A673 (cell line): Measurements from ENCODE around the gene PDLIM1. TPM values are rescaled to one million over a fixed set of nuclear protein-coding genes. Genes with fewer than 3 reads are reported as not detected.

ENCODE experiments used
- BruUV-seq: library from RNA; stranded (reverse); fragments of 400-500 nt; replicated peaks from 2 replicates; lab custom pipeline; 2021; lab: Mats Ljungman, UMichigan
- CTCF ChIA-PET: fragments of 300-600 bp; sonication (Branson Sonifier 250); formaldehyde crosslinking; loops from one replicate; lab custom pipeline; 2022; ENCODE audit warnings: antibody characterized with exemption; lab: Charles Lee
- POLR2A ChIA-PET: fragments of 300-600 bp; sonication (Branson Sonifier 250); formaldehyde crosslinking; loops from one replicate; lab custom pipeline; 2022; ENCODE audit warnings: antibody characterized with exemption; ENCODE audit not compliant: low non-redundant PET; lab: Charles Lee
- DNase-seq: peaks from one replicate; pipeline ENCODE4 v3.0.0-alpha.2; 2015; ENCODE audit warnings: low spot score
- H3K27ac ChIP-seq: fragments of 200-600 bp; sonication (generic); 2 replicates; pipeline ENCODE4 v1.5.1; 2016; ENCODE audit warnings: mixed run types, low read depth, mild to moderate bottlenecking, mixed read lengths, antibody characterized with exemption, low read length; ENCODE audit not compliant: poor library complexity, severe bottlenecking
- H3K27me3 ChIP-seq: fragments of 200-600 bp; sonication (generic); replicated peaks from 2 replicates; pipeline ENCODE4 v1.6.1; 2017; ENCODE audit warnings: mixed run types, low read depth, mild to moderate bottlenecking, mixed read lengths, antibody characterized with exemption, low read length; ENCODE audit not compliant: insufficient read depth, poor library complexity
- H3K36me3 ChIP-seq: fragments of 200-600 bp; sonication (generic); 2 replicates; pipeline ENCODE4 v1.6.1; 2016; ENCODE audit warnings: mixed run types, mild to moderate bottlenecking, mixed read lengths, antibody characterized with exemption, low read length; ENCODE audit not compliant: insufficient read depth, poor library complexity, severe bottlenecking
- H3K4me1 ChIP-seq: fragments of 200-600 bp; sonication (generic); 2 replicates; pipeline ENCODE4 v1.6.1; 2017; ENCODE audit warnings: mixed run types, mild to moderate bottlenecking, mixed read lengths, antibody characterized with exemption, low read length; ENCODE audit not compliant: insufficient read depth, poor library complexity, severe bottlenecking
- H3K4me3 ChIP-seq: fragments of 200-600 bp; sonication (generic); 2 replicates; pipeline ENCODE4 v1.5.1; 2016; ENCODE audit warnings: low read depth, mixed run types, mild to moderate bottlenecking, mixed read lengths, low read length; ENCODE audit not compliant: poor library complexity, severe bottlenecking
- H3K9me3 ChIP-seq: fragments of 200-600 bp; sonication (generic); 2 replicates; pipeline ENCODE4 v1.6.1; 2016; ENCODE audit warnings: mixed run types, low read depth, mild to moderate bottlenecking, mixed read lengths, antibody characterized with exemption, low read length; ENCODE audit not compliant: poor library complexity, severe bottlenecking
- CTCF ChIP-seq: fragments of 300-800, 200-600 bp; sonication (generic); conservative IDR thresholded peaks from 2 replicates; pipeline ENCODE4 v1.5.1; 2017; ENCODE audit warnings: low read depth, mild to moderate bottlenecking, antibody characterized with exemption, low read length, moderate library complexity, mixed read lengths
- EZH2 ChIP-seq: fragments of 200-600 bp; sonication (generic); IDR thresholded peaks from 2 replicates; pipeline ENCODE4 v1.6.1; 2017; ENCODE audit warnings: borderline replicate concordance, low read depth, mild to moderate bottlenecking, mixed read lengths, antibody characterized with exemption, low read length; ENCODE audit not compliant: poor library complexity, severe bottlenecking
- intact Hi-C: fragments of 100-400 bp; cut with micrococcal nuclease; formaldehyde crosslinking; loops from one replicate; pipeline ENCODE4 v1.10.0; 2022; ENCODE audit not compliant: unreplicated experiment
- total RNA-seq: library from RNA; stranded (reverse); gene quantifications from 2 replicates; pipeline ENCODE4 v1.2.3, GENCODE V29; 2021

The PDLIM1 gene
- total RNA-seq, 1 experiment from 2014 or later: 0.32 TPM

DNA sequence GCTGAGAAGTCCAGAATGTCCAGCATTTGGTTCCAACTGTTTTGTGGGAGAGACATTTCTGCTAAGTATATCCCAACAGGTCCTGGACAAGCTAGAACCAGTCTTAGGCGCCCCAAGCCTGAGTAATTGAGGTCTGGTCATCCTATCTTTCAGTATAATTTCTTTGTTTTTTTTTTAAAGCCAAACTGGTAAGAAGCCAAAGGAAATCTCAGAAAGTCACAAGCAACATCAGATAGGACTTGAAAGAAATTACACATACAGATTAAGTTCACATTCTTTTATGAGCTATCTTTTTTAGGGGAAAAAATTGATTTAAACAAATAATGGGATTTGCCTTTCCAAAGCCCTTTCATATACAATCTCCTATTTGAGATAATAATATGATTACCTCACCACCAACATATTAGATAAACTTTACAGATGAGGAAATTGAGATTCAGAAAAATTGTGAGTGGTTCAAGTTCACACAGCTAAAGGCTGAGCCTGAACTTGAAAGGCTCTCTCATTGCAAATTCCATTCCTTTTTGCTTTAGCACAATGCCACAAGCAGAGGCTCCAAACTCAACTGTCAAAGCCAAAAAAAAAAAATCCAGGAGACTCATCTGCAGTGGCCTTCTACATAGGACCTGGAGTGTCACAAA is 15.0 kb downstream of the PDLIM1 start:
- no peaks in the 10 kb centered on the region for H3K4me1 ChIP-seq
- no peaks in the 10 kb centered on the region for H3K9me3 ChIP-seq
- intact Hi-C loops: no loop called here
- H3K4me3 ChIP-seq: no peak overlapping the region
- no peak for DNase-seq
- H3K36me3 ChIP-seq: no peaks in the 10 kb centered on the region
- H3K27me3 ChIP-seq: no peaks in the 10 kb centered on the region
- TF ChIP-seq CTCF: no peak
- no peak for TF ChIP-seq EZH2
- POLR2A ChIA-PET: no interaction called here
- H3K27ac ChIP-seq: no peak overlapping the region
- CTCF ChIA-PET: no interaction called here
- BruUV-seq: no TSS peak

DNA sequence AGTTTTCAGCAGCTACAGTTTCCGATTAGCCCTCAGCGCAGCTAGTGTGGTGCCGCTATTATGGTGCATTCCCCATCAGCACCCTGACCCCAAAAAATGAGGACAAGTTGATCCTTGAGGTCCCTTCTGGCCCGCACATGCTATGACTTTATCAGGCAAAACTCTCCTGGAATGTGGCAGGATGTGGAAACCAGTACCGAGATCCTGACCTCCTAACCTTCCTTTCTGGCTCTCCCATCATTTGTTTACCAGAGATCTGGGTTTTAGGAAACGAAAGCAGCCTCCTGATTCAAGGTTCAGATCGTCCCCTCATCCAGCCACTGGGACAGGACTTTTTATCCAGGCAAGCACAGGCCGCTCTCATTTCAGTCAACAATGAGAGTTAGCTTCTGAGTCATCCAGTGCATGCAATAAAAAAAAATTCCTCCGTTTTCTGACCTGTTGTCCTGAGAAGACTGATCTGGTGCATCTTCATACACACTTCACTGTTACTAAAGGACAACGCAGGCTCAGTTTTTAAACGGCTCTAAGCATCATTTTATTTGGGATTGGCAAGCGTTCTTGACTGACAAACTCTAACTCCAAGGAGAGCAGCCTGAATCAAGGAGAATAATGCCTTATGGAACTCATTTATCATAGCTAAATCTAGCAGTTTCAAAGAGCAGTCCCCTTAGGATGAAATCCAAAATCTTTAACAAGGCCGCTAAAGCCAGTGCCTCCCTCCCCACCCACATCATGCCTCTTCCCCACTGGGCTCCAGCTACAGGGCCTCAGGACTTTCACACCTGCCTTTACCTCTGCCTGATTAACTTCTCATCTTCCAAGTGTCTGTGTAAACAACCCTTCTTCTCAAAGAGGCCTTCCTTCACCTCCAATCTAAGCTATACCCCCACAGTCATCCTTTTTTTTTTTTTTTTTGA is 17.1 kb downstream of the PDLIM1 start:
- ChIA-PET POLR2A (no interaction called here), CTCF (no interaction called here)
- BruUV-seq: no TSS peak
- no peaks in the 10 kb centered on the region for H3K9me3 ChIP-seq
- H3K27me3 ChIP-seq: no peaks in the 10 kb centered on the region
- no peak for DNase-seq
- no peaks in the 10 kb centered on the region for H3K4me1 ChIP-seq
- no peak overlapping the region for H3K27ac ChIP-seq
- no peaks in the 10 kb centered on the region for H3K36me3 ChIP-seq
- intact Hi-C loops: no loop called here
- no peak overlapping the region for H3K4me3 ChIP-seq
- TF ChIP-seq EZH2 (no peak), CTCF (no peak)

DNA sequence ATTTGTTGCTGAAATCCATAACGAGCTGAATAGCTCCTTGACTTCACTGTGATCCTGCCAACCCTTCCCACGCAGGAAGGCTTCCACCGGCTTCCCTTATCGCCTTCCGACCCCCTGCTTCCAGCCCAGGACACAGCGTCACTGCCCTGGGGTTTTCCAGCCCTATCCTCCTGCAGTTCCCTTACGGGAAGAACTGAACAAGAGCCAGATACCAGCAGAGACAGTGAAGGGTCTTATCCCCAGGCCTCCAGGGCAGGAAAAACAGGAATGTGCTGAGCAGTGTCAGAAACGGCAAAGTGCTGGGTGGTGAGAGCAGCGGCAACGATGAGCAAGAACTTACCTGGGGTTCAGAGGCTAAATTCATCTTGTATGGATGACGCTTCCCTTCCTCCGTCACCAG is 22.4 kb downstream of the PDLIM1 start:
- ChIA-PET CTCF (no interaction called here), POLR2A (no interaction called here)
- no peaks in the 10 kb centered on the region for H3K9me3 ChIP-seq
- H3K27me3 ChIP-seq: peaks cover 4% of the 10 kb centered on the region
- no peak overlapping the region for H3K27ac ChIP-seq
- TF ChIP-seq EZH2 (no peak), CTCF (no peak)
- no peak for DNase-seq
- no peaks in the 10 kb centered on the region for H3K4me1 ChIP-seq
- H3K36me3 ChIP-seq: no peaks in the 10 kb centered on the region
- intact Hi-C loops: no loop called here
- BruUV-seq: no TSS peak
- no peak overlapping the region for H3K4me3 ChIP-seq
